ENCODE measurements around the gene MRM3.
"Not testable (repeated sequence)": the region's sequence is repeated elsewhere in the genome, so short reads cannot be mapped to it uniquely, and the experiment has no call there.

The MRM3 gene

DNA sequence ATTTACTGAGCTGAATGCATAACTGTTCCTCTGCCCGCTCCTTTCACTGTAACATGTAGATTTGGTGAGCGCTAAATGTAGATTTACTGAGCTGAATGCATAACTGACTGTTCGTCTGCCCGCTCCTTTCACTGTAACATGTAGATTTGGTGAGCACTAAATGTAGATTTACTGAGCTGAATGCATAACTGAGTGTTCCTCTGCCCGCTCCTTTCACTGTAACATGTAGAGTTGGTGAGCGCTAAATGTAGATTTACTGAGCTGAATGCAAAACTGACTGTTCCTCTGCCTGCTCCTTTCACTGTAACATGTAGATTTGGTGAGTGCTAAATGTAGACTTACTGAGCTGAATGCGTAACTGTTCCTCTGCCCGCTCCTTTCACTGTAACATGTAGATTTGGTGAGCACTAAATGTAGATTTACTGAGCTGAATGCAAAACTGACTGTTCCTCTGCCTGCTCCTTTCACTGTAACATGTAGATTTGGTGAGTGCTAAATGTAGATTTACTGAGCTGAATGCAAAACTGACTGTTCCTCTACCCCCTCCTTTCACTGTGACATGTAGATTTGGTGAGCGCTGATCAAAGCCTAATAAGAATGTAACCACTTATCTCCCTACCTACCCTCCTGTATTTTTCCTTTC lies 26.7 kb upstream of the MRM3 start:
- H3K36me3 ChIP-seq (ENCODE audit: control insufficient read depth in 1 of 2, insufficient read depth in 2 of 2, low read length in 2 of 2): peaks cover 21 to 25% of the 10 kb centered on the region in 2 donors
- H3K27me3 ChIP-seq (ENCODE audit: control insufficient read depth in 1 of 2, insufficient read depth in 2 of 2, low read length in 2 of 2); H3K27ac ChIP-seq (ENCODE audit: low read depth, low read length); H3K9ac ChIP-seq (ENCODE audit: low read depth in 1 of 2, low read length in 2 of 2); H3K9me3 ChIP-seq (ENCODE audit: control insufficient read depth in 1 of 2, low read length in 2 of 2); H3K4me3 ChIP-seq (ENCODE audit: low read depth in 1 of 2, low read length in 2 of 2): not testable (repeated sequence)
- peaks cover 15 to 19% of the 10 kb centered on the region in 2 donors for H3K4me1 ChIP-seq (ENCODE audit: control insufficient read depth in 1 of 2, insufficient read depth in 2 of 2, low read length in 2 of 2)

GRCh38 chr17:756010-756567 lies 26.1 kb upstream of the MRM3 start:
- not testable (repeated sequence) for H3K9ac ChIP-seq (ENCODE audit: low read depth in 1 of 2, low read length in 2 of 2); H3K4me3 ChIP-seq (ENCODE audit: low read depth in 1 of 2, low read length in 2 of 2); H3K27ac ChIP-seq (ENCODE audit: low read depth, low read length); H3K9me3 ChIP-seq (ENCODE audit: control insufficient read depth in 1 of 2, low read length in 2 of 2); H3K27me3 ChIP-seq (ENCODE audit: control insufficient read depth in 1 of 2, insufficient read depth in 2 of 2, low read length in 2 of 2)
- H3K4me1 ChIP-seq (ENCODE audit: control insufficient read depth in 1 of 2, insufficient read depth in 2 of 2, low read length in 2 of 2): peaks cover 8 to 12% of the 10 kb centered on the region in 2 donors
- H3K36me3 ChIP-seq (ENCODE audit: control insufficient read depth in 1 of 2, insufficient read depth in 2 of 2, low read length in 2 of 2): peaks cover 21 to 32% of the 10 kb centered on the region in 2 donors

DNA sequence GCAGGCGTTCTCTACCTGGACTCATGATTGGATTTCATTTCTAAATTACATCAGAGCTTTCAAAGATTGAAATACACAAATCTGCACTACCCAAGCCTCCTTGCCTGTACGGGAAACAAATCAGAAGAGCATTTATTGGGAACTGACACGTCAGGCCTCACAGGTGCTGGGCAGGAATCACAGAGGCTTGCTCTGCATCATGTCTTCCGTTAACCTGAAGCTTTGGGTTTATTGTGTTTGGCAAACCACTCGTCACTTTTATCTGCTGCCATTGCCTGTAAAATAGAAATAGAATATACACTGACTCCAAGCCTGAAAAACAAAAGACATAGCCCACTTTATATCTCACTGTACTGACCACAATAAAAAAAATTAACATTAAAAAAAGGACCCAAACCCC lies 22.2 kb upstream of the MRM3 start:
- Histone ChIP-seq H3K27ac (ENCODE audit: low read depth, low read length) (no peak overlapping the region), H3K9me3 (ENCODE audit: control insufficient read depth in 1 of 2, low read length in 2 of 2) (no peaks in the 10 kb centered on the region), H3K36me3 (ENCODE audit: control insufficient read depth in 1 of 2, insufficient read depth in 2 of 2, low read length in 2 of 2) (peaks cover 24 to 52% of the 10 kb centered on the region in 2 donors), H3K27me3 (ENCODE audit: control insufficient read depth in 1 of 2, insufficient read depth in 2 of 2, low read length in 2 of 2) (no peaks in the 10 kb centered on the region), H3K4me1 (ENCODE audit: control insufficient read depth in 1 of 2, insufficient read depth in 2 of 2, low read length in 2 of 2) (no peaks in the 10 kb centered on the region), H3K9ac (ENCODE audit: low read depth in 1 of 2, low read length in 2 of 2) (no peak overlapping the region), H3K4me3 (ENCODE audit: low read depth in 1 of 2, low read length in 2 of 2) (no peak overlapping the region)

DNA sequence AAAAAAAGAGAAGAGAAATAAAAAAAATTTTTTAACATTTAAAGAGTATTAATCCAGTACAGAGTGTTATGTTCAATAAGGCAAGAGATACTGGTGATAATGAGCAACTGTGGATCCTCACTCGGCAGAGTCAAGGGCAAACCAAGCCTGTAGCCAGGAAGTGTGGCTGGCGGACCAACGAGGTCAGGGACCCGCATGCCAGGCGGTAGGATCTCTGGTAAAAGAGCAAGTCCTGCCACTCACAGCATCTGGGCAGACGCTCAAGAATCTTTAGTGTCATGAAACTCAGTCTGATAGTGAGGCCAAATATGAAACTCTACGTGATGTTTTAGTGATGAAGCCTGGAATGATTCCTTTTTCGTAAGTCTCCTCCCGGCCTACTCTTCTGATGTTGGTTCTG lies 21.8 kb upstream of the MRM3 start:
- Histone ChIP-seq H3K27ac (ENCODE audit: low read depth, low read length) (no peak overlapping the region), H3K4me1 (ENCODE audit: control insufficient read depth in 1 of 2, insufficient read depth in 2 of 2, low read length in 2 of 2) (no peaks in the 10 kb centered on the region), H3K9ac (ENCODE audit: low read depth in 1 of 2, low read length in 2 of 2) (no peak overlapping the region), H3K27me3 (ENCODE audit: control insufficient read depth in 1 of 2, insufficient read depth in 2 of 2, low read length in 2 of 2) (no peaks in the 10 kb centered on the region), H3K36me3 (ENCODE audit: control insufficient read depth in 1 of 2, insufficient read depth in 2 of 2, low read length in 2 of 2) (peaks cover 24 to 56% of the 10 kb centered on the region in 2 donors), H3K4me3 (ENCODE audit: low read depth in 1 of 2, low read length in 2 of 2) (no peak overlapping the region), H3K9me3 (ENCODE audit: control insufficient read depth in 1 of 2, low read length in 2 of 2) (no peaks in the 10 kb centered on the region)

DNA sequence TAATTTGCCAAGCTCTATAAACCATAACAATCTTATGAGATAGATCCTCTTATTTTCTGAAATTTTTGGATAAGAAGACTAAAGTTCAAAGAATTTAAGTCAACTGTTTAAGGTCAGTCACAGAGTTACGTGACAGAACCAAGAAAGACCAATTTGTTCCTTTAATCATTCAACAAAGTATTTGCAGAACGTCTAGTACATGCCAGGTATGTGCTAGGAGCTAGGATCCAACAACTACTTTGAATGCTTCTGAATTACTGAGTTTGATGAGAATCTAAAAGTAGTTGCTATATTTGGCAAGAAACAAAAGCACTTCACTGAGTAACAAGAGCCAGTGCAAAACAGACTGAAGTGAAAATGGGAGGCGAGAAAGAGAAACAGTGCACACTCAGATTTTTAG lies 15.1 kb upstream of the MRM3 start:
- no peaks in the 10 kb centered on the region for H3K27me3 ChIP-seq (ENCODE audit: control insufficient read depth in 1 of 2, insufficient read depth in 2 of 2, low read length in 2 of 2)
- no peak overlapping the region for H3K4me3 ChIP-seq (ENCODE audit: low read depth in 1 of 2, low read length in 2 of 2)
- H3K4me1 ChIP-seq (ENCODE audit: control insufficient read depth in 1 of 2, insufficient read depth in 2 of 2, low read length in 2 of 2): no peaks in the 10 kb centered on the region
- H3K36me3 ChIP-seq (ENCODE audit: control insufficient read depth in 1 of 2, insufficient read depth in 2 of 2, low read length in 2 of 2): peaks cover 18 to 61% of the 10 kb centered on the region in 2 donors
- no peak overlapping the region for H3K27ac ChIP-seq (ENCODE audit: low read depth, low read length)
- no peak overlapping the region for H3K9ac ChIP-seq (ENCODE audit: low read depth in 1 of 2, low read length in 2 of 2)
- no peaks in the 10 kb centered on the region for H3K9me3 ChIP-seq (ENCODE audit: control insufficient read depth in 1 of 2, low read length in 2 of 2)

- H3K9ac ChIP-seq (ENCODE audit: low read depth in 1 of 2, low read length in 2 of 2): no peak overlapping the region
- no peak overlapping the region for H3K4me3 ChIP-seq (ENCODE audit: low read depth in 1 of 2, low read length in 2 of 2)
- peaks cover 41 to 74% of the 10 kb centered on the region in 2 donors for H3K36me3 ChIP-seq (ENCODE audit: control insufficient read depth in 1 of 2, insufficient read depth in 2 of 2, low read length in 2 of 2)
- no peak overlapping the region for H3K27ac ChIP-seq (ENCODE audit: low read depth, low read length)
- no peaks in the 10 kb centered on the region for H3K4me1 ChIP-seq (ENCODE audit: control insufficient read depth in 1 of 2, insufficient read depth in 2 of 2, low read length in 2 of 2)
- H3K27me3 ChIP-seq (ENCODE audit: control insufficient read depth in 1 of 2, insufficient read depth in 2 of 2, low read length in 2 of 2): no peaks in the 10 kb centered on the region
- H3K9me3 ChIP-seq (ENCODE audit: control insufficient read depth in 1 of 2, low read length in 2 of 2): no peaks in the 10 kb centered on the region
Observed at GRCh38 chr17:773016-773415, 9.1 kb upstream of the MRM3 start.

- no peak overlapping the region for H3K9ac ChIP-seq (ENCODE audit: low read depth in 1 of 2, low read length in 2 of 2)
- no peak overlapping the region for H3K27ac ChIP-seq (ENCODE audit: low read depth, low read length)
- no peak overlapping the region for H3K4me3 ChIP-seq (ENCODE audit: low read depth in 1 of 2, low read length in 2 of 2)
- no peaks in the 10 kb centered on the region for H3K4me1 ChIP-seq (ENCODE audit: control insufficient read depth in 1 of 2, insufficient read depth in 2 of 2, low read length in 2 of 2)
- peaks cover 45 to 77% of the 10 kb centered on the region in 2 donors for H3K36me3 ChIP-seq (ENCODE audit: control insufficient read depth in 1 of 2, insufficient read depth in 2 of 2, low read length in 2 of 2)
- no peaks in the 10 kb centered on the region for H3K27me3 ChIP-seq (ENCODE audit: control insufficient read depth in 1 of 2, insufficient read depth in 2 of 2, low read length in 2 of 2)
- H3K9me3 ChIP-seq (ENCODE audit: control insufficient read depth in 1 of 2, low read length in 2 of 2): no peaks in the 10 kb centered on the region
Observed at GRCh38 chr17:773467-774312, 8.5 kb upstream of the MRM3 start.

GRCh38 chr17:774313-774584 lies 7.9 kb upstream of the MRM3 start:
- no peak overlapping the region for H3K4me3 ChIP-seq (ENCODE audit: low read depth in 1 of 2, low read length in 2 of 2)
- H3K4me1 ChIP-seq (ENCODE audit: control insufficient read depth in 1 of 2, insufficient read depth in 2 of 2, low read length in 2 of 2): no peaks in the 10 kb centered on the region
- H3K9me3 ChIP-seq (ENCODE audit: control insufficient read depth in 1 of 2, low read length in 2 of 2): no peaks in the 10 kb centered on the region
- no peak overlapping the region for H3K27ac ChIP-seq (ENCODE audit: low read depth, low read length)
- H3K27me3 ChIP-seq (ENCODE audit: control insufficient read depth in 1 of 2, insufficient read depth in 2 of 2, low read length in 2 of 2): no peaks in the 10 kb centered on the region
- H3K9ac ChIP-seq (ENCODE audit: low read depth in 1 of 2, low read length in 2 of 2): no peak overlapping the region
- H3K36me3 ChIP-seq (ENCODE audit: control insufficient read depth in 1 of 2, insufficient read depth in 2 of 2, low read length in 2 of 2): peaks cover 45 to 71% of the 10 kb centered on the region in 2 donors

DNA sequence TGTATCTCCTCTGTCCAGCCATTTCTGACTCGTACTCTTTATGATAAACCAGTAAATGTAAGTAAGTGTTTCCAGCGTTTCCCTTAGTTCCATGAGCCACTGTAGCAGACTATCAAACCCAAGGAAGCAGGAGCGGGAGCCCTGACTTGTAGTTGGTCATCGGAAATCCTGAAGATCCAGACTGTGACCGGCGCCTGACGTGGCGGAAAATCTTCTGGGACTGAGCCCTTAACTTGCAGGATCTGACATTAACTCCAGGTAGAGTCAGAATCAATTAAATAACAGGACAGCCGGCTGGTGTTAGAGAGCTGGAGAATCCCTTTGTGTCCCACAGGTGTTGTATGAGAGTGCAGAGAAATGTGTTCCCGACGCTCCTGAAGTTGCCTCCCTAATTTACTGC lies 4.1 kb upstream of the MRM3 start:
- Histone ChIP-seq H3K4me1 (ENCODE audit: control insufficient read depth in 1 of 2, insufficient read depth in 2 of 2, low read length in 2 of 2) (peaks cover 12 to 15% of the 10 kb centered on the region in 2 donors), H3K27ac (ENCODE audit: low read depth, low read length) (no peak overlapping the region), H3K9me3 (ENCODE audit: control insufficient read depth in 1 of 2, low read length in 2 of 2) (no peaks in the 10 kb centered on the region), H3K9ac (ENCODE audit: low read depth in 1 of 2, low read length in 2 of 2) (no peak overlapping the region), H3K36me3 (ENCODE audit: control insufficient read depth in 1 of 2, insufficient read depth in 2 of 2, low read length in 2 of 2) (peaks cover 30 to 46% of the 10 kb centered on the region in 2 donors), H3K27me3 (ENCODE audit: control insufficient read depth in 1 of 2, insufficient read depth in 2 of 2, low read length in 2 of 2) (no peaks in the 10 kb centered on the region), H3K4me3 (ENCODE audit: low read depth in 1 of 2, low read length in 2 of 2) (no peak overlapping the region)

DNA sequence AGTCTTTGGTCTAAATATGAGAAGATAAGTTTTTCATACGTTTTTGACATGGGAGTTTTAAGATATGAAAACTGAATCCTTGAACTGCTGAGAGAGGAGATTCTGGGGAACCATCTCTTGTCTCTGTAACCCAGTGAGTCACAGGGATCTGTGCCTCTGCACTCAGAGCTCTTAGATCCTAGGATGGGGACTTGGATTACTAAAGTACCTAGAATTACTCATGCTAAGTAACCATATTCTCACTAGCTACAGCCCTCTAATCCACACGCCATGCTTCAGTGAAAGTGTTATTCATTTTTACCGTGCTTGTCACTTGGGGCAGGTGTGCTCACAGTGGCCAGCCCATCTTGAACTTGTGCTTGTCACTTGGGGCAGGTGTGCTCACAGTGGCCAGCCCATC lies 2.0 kb downstream of the MRM3 start:
- Histone ChIP-seq H3K9ac (ENCODE audit: low read depth in 1 of 2, low read length in 2 of 2) (no peak overlapping the region), H3K4me3 (ENCODE audit: low read depth in 1 of 2, low read length in 2 of 2) (no peak overlapping the region), H3K36me3 (ENCODE audit: control insufficient read depth in 1 of 2, insufficient read depth in 2 of 2, low read length in 2 of 2) (peaks cover 8 to 25% of the 10 kb centered on the region in 2 donors)

More for the DNA sequence above, 2.0 kb downstream of the MRM3 start:
- H3K9me3 ChIP-seq (ENCODE audit: control insufficient read depth in 1 of 2, low read length in 2 of 2): no peaks in the 10 kb centered on the region
- no peak overlapping the region for H3K27ac ChIP-seq (ENCODE audit: low read depth, low read length)
- H3K27me3 ChIP-seq (ENCODE audit: control insufficient read depth in 1 of 2, insufficient read depth in 2 of 2, low read length in 2 of 2): no peaks in the 10 kb centered on the region
- H3K4me1 ChIP-seq (ENCODE audit: control insufficient read depth in 1 of 2, insufficient read depth in 2 of 2, low read length in 2 of 2): peaks cover 12 to 21% of the 10 kb centered on the region in 2 donors

All from duodenal mucosa (tissue), 2 donors.